HEK293 (cell line): ENCODE results near the gene STK32C.

Experiments
- CTCF ChIA-PET: fragments of 350-600 bp; formaldehyde crosslinking; extraction: SDS; loops from one replicate; lab custom pipeline; 2021; ENCODE audit warnings: antibody characterized with exemption; lab: Yijun Ruan, JAX
- POLR2A ChIA-PET: fragments of 300-600 bp; formaldehyde crosslinking; extraction: SDS; loops from one replicate; lab custom pipeline; 2020; ENCODE audit warnings: antibody characterized with exemption, inconsistent platforms; lab: Yijun Ruan, JAX
- H3K27ac ChIP-seq: fragments of 200-500 bp; sonication (Bioruptor generic); 2 replicates; pipeline ENCODE4 v1.5.1; 2014; ENCODE audit warnings: low read depth, low read length, control low read depth, inconsistent platforms; ENCODE audit errors: extremely low read depth
- H3K36me3 ChIP-seq, 2 experiments: fragments of 200-500 bp in 1 of 2; sonication (Bioruptor generic) in 1 of 2; 1 replicate in 1 of 2; 2 replicates in 1 of 2; pipeline ENCODE4 v1.5.1; 2014 to 2017; ENCODE audit warnings: inconsistent platforms in 2 of 2, low read length in 2 of 2; ENCODE audit not compliant: control insufficient read depth in 2 of 2, insufficient read depth in 1 of 2
- H3K4me1 ChIP-seq: fragments of 200-500 bp; sonication (Bioruptor generic); 2 replicates; pipeline ENCODE4 v1.5.1; 2014; ENCODE audit warnings: mild to moderate bottlenecking, low read length, inconsistent platforms; ENCODE audit not compliant: control insufficient read depth, insufficient read depth
- H3K4me3 ChIP-seq: 2 replicates; pipeline ENCODE4 v1.5.1; 2011; ENCODE audit warnings: low read depth, mild to moderate bottlenecking, control low read depth, low read length, moderate library complexity
- H3K9me3 ChIP-seq: fragments of 200-500 bp; sonication (Bioruptor generic); 2 replicates; pipeline ENCODE4 v1.5.1; 2014; ENCODE audit warnings: low read depth, low read length, inconsistent platforms; ENCODE audit not compliant: control insufficient read depth, insufficient read depth
- KLF7 ChIP-seq: fragments of 450-650 bp; formaldehyde crosslinking; IDR thresholded peaks from 2 replicates; pipeline ENCODE4 v1.5.1; 2016; ENCODE audit warnings: missing biosample characterization, missing genetic modification characterization, borderline replicate concordance
- PRDM4 ChIP-seq: fragments of 450-650 bp; formaldehyde crosslinking; IDR thresholded peaks from 2 replicates; pipeline ENCODE4 v1.5.1; 2017; ENCODE audit warnings: missing biosample characterization, missing genetic modification characterization
- SETDB1 ChIP-seq: IDR thresholded peaks from one replicate; pipeline ENCODE4 v1.6.1; 2017; ENCODE audit warnings: mild to moderate bottlenecking, low read length, moderate library complexity, mixed read lengths; ENCODE audit not compliant: insufficient read length
- ZBTB21 ChIP-seq: fragments of 450-650 bp; formaldehyde crosslinking; IDR thresholded peaks from 2 replicates; pipeline ENCODE4 v1.5.1; 2017; ENCODE audit warnings: missing biosample characterization, missing genetic modification characterization
- ZNF19 ChIP-seq: fragments of 450-650 bp; formaldehyde crosslinking; IDR thresholded peaks from 2 replicates; pipeline ENCODE4; 2016; ENCODE audit warnings: missing biosample characterization, missing genetic modification characterization, low read depth
- ZNF311 ChIP-seq: fragments of 450-650 bp; formaldehyde crosslinking; IDR thresholded peaks from 2 replicates; pipeline ENCODE4 v1.5.1; 2017; ENCODE audit warnings: missing biosample characterization, missing genetic modification characterization, borderline replicate concordance
- ZNF350 ChIP-seq: fragments of 450-650 bp; formaldehyde crosslinking; IDR thresholded peaks from 2 replicates; pipeline ENCODE4 v1.5.0; 2017; ENCODE audit warnings: missing biosample characterization, mild to moderate bottlenecking, missing genetic modification characterization
- ZNF416 ChIP-seq: fragments of 450-650 bp; formaldehyde crosslinking; IDR thresholded peaks from 2 replicates; pipeline ENCODE4 v1.5.1; 2016; ENCODE audit warnings: missing biosample characterization, missing genetic modification characterization
- ZNF555 ChIP-seq: fragments of 450-650 bp; formaldehyde crosslinking; conservative IDR thresholded peaks from 2 replicates; pipeline ENCODE4 v1.5.1; 2017; ENCODE audit warnings: missing biosample characterization, mild to moderate bottlenecking, missing genetic modification characterization, inconsistent platforms
- ZNF585B ChIP-seq: fragments of 450-650 bp; formaldehyde crosslinking; IDR thresholded peaks from 2 replicates; pipeline ENCODE4 v1.5.1; 2016; ENCODE audit warnings: missing biosample characterization, missing genetic modification characterization
- ZNF701 ChIP-seq: fragments of 450-650 bp; formaldehyde crosslinking; IDR thresholded peaks from 2 replicates; pipeline ENCODE4 v1.5.1; 2016; ENCODE audit warnings: missing biosample characterization, missing genetic modification characterization
- ZNF747 ChIP-seq: fragments of 450-650 bp; formaldehyde crosslinking; IDR thresholded peaks from 2 replicates; pipeline ENCODE4 v1.5.1; 2016; ENCODE audit warnings: missing biosample characterization, missing genetic modification characterization
- ZNF768 ChIP-seq: fragments of 450-650 bp; formaldehyde crosslinking; IDR thresholded peaks from 2 replicates; pipeline ENCODE4 v1.5.1; 2018; ENCODE audit warnings: missing biosample characterization, mild to moderate bottlenecking, missing genetic modification characterization
- ZNF776 ChIP-seq: fragments of 450-650 bp; formaldehyde crosslinking; IDR thresholded peaks from 2 replicates; pipeline ENCODE4 v1.5.0; 2017; ENCODE audit warnings: missing biosample characterization, missing genetic modification characterization, borderline replicate concordance
- TF ChIP-seq, protein P1 (sequence below): fragments of 450-650 bp; formaldehyde crosslinking; IDR thresholded peaks from 2 replicates; pipeline ENCODE4 v1.5.1; 2016; ENCODE audit warnings: missing biosample characterization, missing genetic modification characterization
- TF ChIP-seq, protein P2 (sequence below): fragments of 450-650 bp; formaldehyde crosslinking; IDR thresholded peaks from 2 replicates; pipeline ENCODE4 v1.5.1; 2017; ENCODE audit warnings: missing biosample characterization, missing genetic modification characterization

The STK32C gene

DNA sequence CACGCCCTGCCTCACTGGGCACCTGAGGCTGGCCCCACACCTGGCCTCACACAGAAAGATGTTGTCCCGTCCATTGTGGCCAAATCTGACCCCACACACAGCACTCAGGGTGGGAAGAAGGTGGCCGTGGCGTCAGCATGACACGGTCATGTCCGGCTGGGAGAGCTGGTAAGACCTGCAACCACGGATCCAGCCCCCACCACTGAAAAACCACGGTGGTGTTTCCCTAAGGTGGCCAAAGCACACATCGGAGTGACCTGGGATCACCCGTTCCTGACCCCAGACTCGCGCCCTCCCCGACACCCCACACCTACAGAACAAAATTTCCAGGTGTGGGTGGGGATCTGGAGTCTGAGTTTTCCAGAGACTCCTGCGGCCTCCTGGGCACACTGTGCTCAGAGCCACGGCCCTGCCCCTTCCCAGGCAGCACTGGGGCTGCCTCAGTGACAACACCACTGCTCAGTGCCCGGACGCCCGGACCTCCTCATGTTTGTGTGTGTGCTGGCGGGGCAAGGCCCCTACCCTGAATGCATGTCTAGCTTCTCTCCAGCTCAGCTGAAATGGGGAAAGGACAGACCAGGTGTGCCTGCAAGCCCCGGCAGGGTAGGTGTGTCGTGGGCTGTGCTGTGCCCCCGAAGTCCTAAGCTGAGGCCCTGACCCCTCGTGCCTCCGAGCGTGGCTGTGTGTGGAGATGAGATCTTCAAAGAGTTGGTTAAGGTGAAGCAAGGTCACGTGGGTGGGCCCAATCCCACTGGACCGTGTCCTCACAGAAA is 36.1 kb downstream of the STK32C start:
- ChIA-PET CTCF (interaction anchor here (0.5 to 0.6 kb wide), 2 partner anchors 129 to 249 kb away, joined by 3 read pairs; no protein-coding TSS in a partner anchor), POLR2A (no interaction called here)
- no peaks in the 10 kb centered on the region for H3K9me3 ChIP-seq
- H3K4me1 ChIP-seq, result no peaks in the 10 kb centered on the region
- no peak for TF ChIP-seq ZNF701 (tag by site-specific recombination)
- no peak for TF ChIP-seq ZNF776 (tag by site-specific recombination)
- TF ChIP-seq, protein P1, sequence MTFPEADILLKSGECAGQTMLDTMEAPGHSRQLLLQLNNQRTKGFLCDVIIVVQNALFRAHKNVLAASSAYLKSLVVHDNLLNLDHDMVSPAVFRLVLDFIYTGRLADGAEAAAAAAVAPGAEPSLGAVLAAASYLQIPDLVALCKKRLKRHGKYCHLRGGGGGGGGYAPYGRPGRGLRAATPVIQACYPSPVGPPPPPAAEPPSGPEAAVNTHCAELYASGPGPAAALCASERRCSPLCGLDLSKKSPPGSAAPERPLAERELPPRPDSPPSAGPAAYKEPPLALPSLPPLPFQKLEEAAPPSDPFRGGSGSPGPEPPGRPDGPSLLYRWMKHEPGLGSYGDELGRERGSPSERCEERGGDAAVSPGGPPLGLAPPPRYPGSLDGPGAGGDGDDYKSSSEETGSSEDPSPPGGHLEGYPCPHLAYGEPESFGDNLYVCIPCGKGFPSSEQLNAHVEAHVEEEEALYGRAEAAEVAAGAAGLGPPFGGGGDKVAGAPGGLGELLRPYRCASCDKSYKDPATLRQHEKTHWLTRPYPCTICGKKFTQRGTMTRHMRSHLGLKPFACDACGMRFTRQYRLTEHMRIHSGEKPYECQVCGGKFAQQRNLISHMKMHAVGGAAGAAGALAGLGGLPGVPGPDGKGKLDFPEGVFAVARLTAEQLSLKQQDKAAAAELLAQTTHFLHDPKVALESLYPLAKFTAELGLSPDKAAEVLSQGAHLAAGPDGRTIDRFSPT (tag by site-specific recombination), result no peak
- no peak for TF ChIP-seq ZNF350 (tag by site-specific recombination)
- no peak for TF ChIP-seq ZNF768
- TF ChIP-seq ZNF416, result no peak
- TF ChIP-seq SETDB1, result no peak
- TF ChIP-seq ZNF19, result no peak
- TF ChIP-seq, protein P2, sequence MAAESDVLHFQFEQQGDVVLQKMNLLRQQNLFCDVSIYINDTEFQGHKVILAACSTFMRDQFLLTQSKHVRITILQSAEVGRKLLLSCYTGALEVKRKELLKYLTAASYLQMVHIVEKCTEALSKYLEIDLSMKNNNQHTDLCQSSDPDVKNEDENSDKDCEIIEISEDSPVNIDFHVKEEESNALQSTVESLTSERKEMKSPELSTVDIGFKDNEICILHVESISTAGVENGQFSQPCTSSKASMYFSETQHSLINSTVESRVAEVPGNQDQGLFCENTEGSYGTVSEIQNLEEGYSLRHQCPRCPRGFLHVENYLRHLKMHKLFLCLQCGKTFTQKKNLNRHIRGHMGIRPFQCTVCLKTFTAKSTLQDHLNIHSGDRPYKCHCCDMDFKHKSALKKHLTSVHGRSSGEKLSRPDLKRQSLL (tag by site-specific recombination), result no peak
- no peak for TF ChIP-seq ZNF747 (tag by site-specific recombination)
- TF ChIP-seq ZNF585B (tag by site-specific recombination), result no peak
- no peak for TF ChIP-seq ZNF555 (tag by site-specific recombination)
- H3K36me3 ChIP-seq, result no peaks in the 10 kb centered on the region
- no peak overlapping the region for H3K4me3 ChIP-seq
- no peak overlapping the region for H3K27ac ChIP-seq

DNA sequence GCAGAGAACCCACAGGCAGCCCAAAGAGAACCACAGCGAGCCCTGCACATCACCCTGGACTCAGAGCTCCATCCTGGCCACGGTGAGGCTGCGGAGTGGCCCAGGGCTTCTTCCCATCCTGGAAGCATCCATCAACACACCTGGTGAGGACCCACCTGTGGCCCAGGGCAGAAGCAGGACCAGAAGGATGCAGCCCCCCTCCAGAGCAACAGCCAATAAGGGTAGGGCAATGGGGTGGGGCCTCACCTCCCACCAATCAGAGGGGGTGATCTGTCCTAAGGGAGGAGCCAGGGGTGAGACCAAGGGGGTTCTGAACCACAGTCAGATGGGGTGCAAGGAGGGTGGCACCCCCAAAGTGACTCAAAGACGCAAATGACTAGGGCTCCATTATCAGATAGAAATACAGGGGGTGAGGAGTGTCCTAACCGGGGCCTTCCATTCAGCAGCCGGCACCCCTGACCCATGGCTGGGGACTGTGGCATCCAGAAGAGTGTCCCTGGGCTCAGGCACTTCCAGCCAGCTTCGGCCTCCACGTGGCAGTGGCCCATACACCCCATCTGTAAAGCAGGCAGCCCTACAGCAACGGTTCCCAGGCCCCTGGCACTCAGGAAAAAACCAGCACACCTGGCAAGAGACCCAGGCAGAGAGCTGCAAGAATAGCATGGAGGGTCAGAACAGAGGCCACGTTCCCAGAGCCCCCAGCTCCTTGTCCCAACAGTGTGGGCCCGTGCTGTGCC is 36.9 kb downstream of the STK32C start:
- ChIA-PET CTCF (no interaction called here), POLR2A (no interaction called here)
- Histone ChIP-seq H3K36me3 (no peaks in the 10 kb centered on the region), H3K4me3 (no peak overlapping the region), H3K27ac (no peak overlapping the region), H3K4me1 (no peaks in the 10 kb centered on the region), H3K9me3 (no peaks in the 10 kb centered on the region)
- TF ChIP-seq ZNF311, result no peak
- no peak for TF ChIP-seq ZNF747 (tag by site-specific recombination)
- no peak for TF ChIP-seq ZBTB21 (tag by site-specific recombination)
- TF ChIP-seq PRDM4, result no peak
- no peak for TF ChIP-seq ZNF585B (tag by site-specific recombination)
- no peak for TF ChIP-seq KLF7 (tag by site-specific recombination)
